HFF-Myc (cell line): ENCODE measurements around the gene GAS1.

ENCODE experiments used
- DNase-seq: peaks from one replicate; pipeline ENCODE4 v3.0.0-alpha.2; 2011; ENCODE audit warnings: low read depth; ENCODE audit errors: extremely low read depth
- H3K4me3 ChIP-seq: replicated peaks from 2 replicates; pipeline ENCODE4 v1.5.1; 2011; ENCODE audit warnings: low read depth, mild to moderate bottlenecking, control low read depth, low read length
- TF ChIP-seq, protein P1 (sequence below): IDR thresholded peaks from 2 replicates; pipeline ENCODE4 v1.5.1; 2012; ENCODE audit warnings: mild to moderate bottlenecking, low read depth, low read length, control low read depth; ENCODE audit errors: missing control alignments

GAS1 gene

DNA sequence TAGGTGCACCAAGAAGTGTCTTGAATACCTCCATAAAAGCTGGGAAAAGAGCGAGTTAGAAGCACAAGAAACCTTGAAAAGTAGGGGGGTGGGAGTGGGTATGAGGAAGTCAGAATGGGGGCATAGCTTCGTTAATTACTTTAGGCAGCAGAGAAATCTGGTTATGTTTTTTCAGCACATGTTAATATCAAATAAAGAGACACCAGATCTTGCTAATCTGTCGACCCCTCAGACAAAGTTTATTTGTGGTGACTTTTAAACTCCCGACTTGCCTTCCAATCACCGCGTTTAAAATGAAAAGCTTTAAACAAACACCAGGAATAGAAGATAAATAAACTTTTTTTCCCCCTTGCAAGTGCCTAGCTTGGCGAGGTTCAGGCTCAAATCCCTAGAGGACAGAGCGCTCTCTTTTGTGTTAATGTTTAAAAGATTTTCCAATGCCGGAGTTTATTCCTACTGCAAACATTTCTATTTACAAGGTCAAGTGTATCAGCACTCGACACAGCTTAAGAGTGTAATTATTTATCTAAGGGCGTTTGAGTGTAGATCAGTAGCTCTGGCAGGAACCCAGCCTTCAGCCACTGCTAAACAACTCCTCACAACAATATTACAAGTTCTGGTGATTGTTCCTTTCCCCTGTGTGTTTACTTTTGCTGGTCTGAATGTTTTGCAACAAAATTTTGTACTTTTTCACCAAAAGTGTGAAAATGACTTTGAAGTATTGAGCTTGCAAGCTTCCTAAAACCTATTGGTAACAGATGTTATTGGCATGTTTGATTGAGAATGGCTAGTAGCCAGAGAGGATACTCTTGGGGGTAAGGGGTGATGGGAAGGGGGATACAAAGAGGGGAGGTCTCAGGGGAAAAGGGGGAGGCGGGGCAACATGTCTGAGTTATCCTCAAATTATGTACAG lies 3.8 kb downstream of the GAS1 start:
- H3K4me3 ChIP-seq: no peak overlapping the region
- DNase-seq: no peak
- TF ChIP-seq, protein P1, sequence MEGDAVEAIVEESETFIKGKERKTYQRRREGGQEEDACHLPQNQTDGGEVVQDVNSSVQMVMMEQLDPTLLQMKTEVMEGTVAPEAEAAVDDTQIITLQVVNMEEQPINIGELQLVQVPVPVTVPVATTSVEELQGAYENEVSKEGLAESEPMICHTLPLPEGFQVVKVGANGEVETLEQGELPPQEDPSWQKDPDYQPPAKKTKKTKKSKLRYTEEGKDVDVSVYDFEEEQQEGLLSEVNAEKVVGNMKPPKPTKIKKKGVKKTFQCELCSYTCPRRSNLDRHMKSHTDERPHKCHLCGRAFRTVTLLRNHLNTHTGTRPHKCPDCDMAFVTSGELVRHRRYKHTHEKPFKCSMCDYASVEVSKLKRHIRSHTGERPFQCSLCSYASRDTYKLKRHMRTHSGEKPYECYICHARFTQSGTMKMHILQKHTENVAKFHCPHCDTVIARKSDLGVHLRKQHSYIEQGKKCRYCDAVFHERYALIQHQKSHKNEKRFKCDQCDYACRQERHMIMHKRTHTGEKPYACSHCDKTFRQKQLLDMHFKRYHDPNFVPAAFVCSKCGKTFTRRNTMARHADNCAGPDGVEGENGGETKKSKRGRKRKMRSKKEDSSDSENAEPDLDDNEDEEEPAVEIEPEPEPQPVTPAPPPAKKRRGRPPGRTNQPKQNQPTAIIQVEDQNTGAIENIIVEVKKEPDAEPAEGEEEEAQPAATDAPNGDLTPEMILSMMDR: no peak

DNA sequence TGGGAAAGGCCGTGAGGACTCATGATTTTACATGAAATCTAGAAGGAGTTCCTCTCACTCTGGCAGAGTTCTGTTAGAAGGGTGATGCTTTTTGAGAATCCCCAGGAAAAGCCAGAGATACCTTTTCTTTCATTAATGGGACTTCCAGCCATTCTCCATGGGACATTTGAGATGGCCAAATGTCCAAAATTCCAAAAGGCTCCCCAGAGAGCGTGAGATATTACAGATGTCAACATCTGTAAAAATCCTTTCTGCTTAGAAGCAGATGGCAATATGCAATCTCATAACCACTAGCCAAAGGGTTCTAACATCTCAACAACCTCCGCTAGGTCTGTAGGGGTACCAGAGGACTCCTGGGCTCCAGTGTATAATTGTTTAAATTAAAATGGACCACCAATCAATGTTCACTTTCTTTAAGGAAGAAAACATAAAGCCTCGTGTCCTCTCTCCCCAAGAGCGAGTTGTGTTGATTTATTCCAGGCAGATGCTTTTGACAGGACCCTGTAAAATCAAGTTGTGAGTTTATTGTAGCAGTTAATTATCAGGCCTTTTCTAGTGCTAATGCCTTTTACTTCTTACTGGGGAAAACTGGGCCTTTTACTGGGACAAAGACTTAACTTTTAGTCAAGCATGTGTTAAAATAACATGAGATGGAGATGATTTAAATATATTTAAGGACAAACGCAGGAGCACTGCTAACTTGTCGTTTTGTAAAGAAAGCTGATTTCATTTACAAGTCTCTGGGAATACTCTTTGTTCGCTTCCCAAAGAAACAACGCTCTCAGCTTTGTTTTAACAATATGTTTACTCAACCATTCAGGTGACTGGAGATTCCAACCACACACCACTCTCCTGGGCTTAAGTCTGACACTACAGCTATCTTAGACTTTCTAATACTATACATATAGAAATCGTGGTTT lies 4.8 kb downstream of the GAS1 start:
- no peak for DNase-seq
- TF ChIP-seq, protein P1: no peak
- no peak overlapping the region for H3K4me3 ChIP-seq

DNA sequence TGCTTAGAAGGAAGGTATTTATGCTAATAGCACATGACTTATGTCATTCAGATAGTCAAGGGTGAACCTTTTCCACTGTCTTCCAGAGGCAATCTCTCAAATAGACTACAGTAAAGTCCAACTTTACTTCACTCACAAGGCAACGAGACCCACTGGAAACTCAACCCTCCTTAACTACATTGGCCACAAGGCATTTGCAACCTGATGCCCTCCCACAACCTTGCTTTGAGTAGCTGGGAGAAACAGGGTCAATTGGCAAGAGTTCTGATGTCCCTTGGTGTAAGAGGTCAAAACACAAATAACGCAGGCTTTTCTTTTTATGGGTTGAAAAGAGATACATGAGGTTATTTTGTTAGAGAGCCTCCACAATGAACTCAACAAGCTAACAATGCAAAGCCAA lies 6.1 kb downstream of the GAS1 start:
- no peak overlapping the region for H3K4me3 ChIP-seq
- DNase-seq: no peak
- TF ChIP-seq, protein P1: no peak

DNA sequence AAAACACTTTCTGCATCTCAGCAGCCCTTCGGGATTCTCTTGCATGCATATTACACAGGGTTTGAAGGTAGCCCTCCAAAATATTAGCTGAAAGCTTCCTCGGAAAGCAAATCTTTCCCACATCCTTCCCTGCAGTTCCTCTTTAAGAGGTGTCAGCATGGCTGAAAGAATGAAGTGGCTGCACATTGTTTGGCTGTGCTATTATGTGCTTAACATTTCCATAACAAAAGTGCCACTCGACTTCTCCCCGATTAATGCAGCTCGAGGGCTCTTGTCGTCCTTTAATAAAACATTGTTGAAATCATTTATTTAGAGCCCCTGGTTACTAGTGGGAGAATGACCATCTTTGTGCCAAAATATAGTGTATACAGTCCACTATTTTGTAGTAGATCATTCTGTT lies 6.5 kb downstream of the GAS1 start:
- TF ChIP-seq, protein P1: no peak
- no peak for DNase-seq
- no peak overlapping the region for H3K4me3 ChIP-seq

DNA sequence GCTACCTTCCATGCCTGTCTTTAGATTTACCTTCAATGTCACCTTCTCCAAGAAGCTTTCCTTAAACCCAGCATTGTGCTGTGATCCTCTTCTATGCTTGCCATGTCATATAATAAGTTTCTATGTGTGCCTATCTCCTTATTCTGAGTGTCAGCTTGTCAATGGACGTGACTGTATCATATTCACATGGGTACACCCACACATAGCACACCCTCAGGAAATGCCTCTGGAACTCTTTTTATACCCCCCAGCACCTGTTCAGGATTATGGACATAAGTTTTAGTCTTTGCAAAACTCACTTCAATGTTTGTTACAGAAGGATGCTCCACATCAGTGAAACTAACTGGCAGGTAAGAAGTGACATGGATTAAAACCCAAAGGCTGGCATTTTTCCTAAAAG lies 7.4 kb downstream of the GAS1 start:
- TF ChIP-seq, protein P1: no peak
- H3K4me3 ChIP-seq: no peak overlapping the region
- no peak for DNase-seq

DNA sequence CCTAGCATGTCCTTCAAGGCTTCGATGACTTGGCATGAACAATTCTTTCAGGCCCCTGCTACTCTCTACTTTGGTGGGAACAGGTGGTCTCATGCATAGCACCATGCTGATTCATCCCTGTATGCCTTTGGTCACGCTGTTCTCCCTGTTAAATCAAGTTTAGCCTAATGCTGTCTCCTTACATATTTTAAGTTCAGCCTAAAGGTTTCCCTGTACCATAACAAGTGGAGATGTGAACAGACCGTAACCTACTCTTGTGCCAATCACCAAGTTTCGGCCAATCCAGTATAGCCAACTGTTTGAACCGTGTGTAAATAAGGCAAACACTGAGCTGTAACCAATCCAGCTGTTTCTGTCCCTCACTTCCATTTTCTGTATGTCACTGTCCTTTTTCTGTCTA lies 8.0 kb downstream of the GAS1 start:
- DNase-seq: no peak
- H3K4me3 ChIP-seq: no peak overlapping the region
- TF ChIP-seq, protein P1: no peak
